GM21529 (cell line): ENCODE data around the gene BEST2.

Experiments
- ATAC-seq: cut with Tn5 transposase; IDR thresholded peaks from one replicate; pipeline ENCODE4 v1.9.1; 2021; ENCODE audit not compliant: unreplicated experiment

The BEST2 gene

DNA sequence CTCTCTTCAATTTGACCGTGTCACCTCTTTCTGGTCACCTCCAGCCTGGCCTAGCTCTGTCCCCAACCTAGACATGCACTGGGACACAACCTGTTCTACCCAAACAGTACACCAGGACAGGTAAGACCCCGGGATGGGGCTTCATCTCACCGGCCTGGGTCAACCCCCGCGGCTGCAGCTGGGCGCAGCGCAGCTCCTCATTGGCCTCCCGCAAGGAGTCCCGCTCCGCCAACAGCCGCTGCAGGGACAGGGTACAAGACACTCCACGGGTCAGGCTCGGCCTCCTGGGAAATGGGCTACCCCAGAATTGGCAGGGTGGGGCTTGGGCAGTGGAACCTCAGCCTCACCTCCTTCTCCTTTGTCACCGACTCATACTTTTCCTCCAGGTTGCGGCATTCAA is 16.1 kb downstream of the BEST2 start:
- no peak for ATAC-seq

DNA sequence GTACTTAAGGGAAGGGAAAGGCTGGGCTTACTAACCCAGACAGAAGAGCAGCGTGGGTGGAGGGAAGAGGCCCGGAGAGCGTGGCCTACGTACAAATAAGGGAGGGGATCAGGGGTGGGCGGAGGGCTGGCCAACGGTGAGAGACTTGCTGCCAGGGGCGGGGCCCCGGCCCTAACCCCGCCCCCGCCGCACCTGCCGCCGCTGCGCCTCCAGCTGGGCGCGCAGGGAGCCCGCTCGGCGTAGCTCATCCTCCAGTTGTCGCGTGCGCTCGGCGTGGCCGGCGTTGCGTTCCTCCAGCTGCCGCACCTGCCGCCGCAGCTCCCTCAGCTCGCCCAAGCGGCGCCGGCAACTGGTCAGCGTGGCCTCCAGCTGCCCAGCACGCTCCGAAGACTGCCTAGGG is 18.1 kb downstream of the BEST2 start:
- no peak for ATAC-seq

DNA sequence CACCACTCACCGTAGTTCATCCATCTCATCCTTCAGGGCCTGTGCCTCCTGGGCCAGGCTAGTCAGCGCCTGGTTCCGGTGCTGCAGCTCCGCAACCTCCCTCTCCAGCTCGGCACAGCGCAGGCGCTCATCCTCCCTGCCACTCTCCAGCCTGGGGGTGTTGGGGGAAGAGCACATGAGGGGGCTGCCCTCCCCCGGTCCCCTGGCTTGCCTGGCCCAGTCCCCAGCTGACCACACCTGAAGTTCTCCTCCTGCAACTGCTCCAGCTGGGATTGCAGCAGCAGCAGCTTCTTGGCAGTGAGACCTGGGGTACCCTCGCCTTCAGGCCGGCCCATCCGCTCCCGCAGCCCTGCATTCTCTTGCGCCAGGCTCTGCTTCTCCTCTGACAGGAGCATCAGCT is 19.3 kb downstream of the BEST2 start:
- no peak for ATAC-seq

DNA sequence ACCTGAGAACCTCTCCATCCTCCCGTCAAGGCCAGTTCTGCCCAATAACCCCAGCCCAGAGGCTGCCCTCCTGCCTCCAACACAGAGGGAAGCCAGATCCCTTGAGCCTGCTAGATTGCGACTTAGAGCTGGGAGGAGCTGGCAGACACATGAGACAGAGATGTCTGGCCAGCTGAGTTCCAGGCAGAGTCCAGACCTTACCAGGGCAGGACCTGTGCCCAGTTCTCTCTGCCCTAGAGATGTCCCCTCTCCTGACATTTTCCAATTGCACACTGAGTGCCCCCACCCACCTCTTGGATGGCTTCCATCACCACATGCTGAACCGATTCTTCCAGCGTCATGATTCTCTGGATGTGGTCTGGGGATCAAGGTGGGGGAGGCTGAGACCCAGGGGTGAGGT is 20.7 kb downstream of the BEST2 start:
- no peak for ATAC-seq

DNA sequence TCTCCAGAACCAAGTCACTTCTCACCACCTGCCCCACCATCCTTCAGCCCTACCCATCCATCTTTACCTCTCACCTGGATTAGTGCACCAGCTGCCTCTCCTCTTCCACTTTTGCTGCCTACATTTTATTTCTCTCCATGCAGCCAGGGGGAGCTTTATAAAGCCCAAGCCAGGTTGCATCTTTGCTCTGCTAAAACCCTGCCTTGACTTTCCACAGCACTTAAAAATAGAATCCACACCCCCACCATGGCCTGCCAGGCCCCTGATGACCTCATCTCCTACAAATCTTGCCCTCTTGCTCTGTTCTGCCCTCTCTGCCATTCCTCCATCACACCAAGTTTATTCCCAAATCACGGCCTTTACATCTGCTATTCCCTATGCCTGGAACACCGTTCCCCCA is 22.0 kb downstream of the BEST2 start:
- no peak for ATAC-seq

DNA sequence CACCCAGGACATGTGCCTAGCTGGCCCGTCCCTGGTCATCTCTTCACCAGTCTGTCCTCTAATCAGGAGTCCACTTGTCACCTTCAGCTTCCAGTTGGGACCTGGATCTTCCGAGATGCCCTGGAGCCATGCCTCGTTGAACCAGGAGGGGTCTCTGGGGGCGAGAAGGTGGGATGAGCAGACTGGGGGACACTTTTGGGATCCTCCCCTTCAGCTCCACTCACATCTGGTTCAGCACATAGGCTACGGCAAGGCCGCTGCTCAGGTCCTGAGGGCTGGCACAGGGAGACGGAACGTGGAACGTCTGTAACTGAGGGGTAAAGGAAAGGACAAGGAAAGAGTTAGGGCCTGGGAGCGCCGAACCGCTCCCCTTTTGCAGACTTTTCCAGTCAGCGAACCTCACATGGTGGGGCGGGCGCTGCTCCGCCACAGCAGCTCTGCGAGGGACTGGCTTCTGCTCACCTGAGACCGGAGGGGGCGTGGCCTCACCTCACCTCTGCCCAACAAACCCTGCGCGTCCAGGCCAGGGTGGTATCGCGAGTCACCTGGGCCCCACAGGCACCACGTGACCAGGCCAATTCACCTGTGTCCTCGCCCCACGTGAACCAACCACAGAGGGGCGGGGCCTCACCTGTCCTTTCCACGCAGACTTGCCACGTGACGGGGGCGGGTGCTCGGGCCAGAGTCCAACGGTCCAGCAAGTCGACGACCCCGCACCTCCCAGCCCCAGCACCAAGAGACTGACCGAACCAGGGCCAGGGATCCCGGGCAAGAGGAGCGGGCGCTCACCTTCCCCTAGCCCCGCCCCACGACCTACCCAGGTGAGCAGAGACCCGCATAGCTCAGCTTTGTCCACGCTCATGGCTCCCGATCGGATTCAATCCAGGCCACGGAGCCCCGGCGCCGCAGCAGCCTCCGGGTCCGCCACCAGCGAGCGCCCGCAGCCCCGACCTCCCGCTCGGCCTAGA is 23.3 kb downstream of the BEST2 start, which contains the start of gene HOOK2:
HOOK2 (minus strand) TSS at position 965 of the 968 bp plus-strand sequence; CDS start at position 862, 103 bp downstream.
- ATAC-seq: no peak

DNA sequence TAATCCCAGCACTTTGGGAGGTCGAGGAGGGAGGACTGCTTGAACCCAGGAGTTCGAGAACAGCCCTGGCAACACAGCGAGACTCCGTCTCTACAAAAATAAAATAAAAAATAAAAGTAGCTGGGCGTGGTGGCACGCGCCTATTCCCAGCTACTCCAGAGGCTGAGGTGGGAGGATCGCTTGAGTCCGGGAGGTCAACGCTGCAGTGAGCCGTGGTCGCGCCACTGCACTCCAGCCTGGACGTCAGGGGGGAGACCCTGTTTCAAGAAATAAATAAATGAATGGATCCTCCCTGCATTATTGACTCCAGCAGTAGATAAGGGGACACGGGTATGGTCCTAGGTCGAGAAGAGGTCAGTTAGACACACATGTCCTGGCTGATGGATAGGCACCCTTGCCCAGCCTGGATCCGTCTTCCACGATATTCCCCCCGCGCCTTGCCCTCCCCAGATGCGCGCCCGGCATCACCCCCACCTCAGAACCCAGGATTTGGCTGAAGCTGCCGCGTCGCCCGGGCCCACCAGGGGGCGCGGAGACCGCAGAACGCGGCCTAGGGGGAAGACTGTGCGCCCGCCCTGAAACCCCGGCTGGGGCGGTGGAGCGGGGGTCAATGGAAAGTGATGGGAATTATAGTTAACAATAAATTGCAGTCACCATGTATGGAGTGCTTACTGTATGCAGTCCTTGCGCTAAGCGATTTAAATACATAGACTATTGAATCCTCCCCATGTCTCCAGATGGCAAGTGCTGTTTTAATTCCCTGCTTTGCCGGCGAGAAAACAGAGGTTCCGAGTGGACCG is 25.8 kb downstream of the BEST2 start:
- peak; percentile 35 for ATAC-seq

DNA sequence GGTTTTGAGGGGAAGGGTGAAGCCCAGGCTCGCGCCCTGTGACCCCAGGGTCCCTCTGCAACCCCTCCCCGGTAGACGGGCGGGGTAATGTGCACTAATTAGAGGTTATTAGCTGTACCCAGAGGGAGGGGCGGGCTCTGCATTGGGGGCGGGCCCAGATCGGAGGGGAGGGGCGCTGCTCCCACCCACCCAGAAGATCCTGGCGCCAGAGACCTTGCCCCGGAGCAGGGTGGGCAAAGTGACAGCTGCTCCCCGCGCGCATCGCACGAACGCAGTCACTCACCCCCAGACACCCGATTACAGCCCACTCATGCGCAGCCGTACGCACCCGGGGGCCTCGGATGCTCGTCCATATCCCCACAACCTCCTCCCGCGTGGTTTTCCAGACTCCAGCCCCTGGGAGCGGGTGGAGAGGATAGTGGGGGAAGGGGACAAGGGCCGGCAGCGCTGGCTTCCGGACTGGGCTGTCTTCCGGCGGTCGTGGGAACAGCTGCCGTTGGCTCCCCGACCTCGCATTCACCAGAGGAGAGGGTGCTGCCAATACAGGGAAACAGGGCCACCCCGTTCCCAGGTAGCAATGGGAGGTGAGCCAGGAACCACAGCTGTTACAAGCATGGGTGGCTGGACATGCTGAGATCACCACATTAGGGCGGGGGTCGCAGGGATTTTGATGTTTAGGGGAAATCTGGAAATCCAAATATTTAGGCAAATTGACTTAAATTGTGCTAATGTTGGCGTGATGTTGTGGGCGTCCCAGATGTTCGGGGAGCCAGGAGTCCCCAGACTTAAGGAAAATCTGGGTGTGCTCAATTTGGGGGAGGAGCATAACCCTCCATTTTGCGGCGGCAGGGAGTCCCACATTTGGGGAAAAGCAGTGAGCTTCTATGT is 26.7 kb downstream of the BEST2 start:
- ATAC-seq: peak; percentile 8

DNA sequence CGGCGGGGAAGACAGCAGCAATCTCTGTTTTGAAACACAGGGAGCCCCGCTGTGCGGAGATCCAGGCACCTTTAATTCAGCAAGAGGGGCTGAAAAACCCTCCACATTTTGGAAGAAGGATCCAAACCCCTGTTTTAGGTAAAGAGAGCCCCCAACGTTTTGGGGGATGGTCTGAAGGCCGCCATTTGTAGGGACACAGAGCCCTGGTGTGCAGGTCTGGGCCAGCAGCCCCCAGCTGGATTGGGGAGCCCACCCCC is 27.2 kb downstream of the BEST2 start:
- no peak for ATAC-seq

DNA sequence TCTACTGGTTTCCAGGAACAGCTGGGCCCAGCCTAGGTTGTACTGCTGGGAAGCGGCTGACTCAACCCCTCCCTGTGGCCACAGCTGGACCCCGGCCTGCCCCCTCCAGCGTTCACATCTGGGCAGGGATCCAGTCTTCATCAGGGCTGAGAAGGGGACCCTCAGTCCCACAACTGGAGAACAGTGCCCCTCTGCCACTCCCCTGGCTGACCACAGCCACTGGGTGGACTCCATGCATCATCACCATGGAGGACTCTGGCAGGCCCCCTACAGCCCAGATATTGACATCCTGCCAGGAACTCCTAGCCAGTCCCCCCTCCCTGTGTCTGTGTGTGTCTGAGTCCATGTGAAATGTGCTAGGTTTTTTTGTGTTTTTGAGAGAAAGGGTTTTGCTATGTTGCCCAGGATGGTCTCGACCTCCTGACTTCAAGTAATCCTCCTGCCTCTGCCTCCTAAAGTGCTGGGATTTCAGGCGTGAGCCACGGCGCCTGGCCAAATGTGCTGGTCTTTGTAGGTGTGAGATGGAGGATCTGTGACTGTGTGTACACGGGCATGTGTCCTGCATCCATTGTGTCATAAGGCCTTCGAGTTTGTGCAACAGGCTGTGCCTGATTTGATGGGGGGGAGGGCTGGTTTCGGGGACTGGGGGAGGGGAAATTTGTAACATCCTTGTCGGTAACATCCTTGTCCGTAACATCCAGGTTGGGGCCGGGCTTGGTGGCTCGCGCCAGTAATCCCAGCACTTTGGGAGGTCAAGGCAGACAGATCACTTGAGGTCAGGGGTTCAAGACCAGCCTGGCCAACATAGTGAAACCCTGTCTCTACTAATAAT is 27.8 kb downstream of the BEST2 start:
- no peak for ATAC-seq

DNA sequence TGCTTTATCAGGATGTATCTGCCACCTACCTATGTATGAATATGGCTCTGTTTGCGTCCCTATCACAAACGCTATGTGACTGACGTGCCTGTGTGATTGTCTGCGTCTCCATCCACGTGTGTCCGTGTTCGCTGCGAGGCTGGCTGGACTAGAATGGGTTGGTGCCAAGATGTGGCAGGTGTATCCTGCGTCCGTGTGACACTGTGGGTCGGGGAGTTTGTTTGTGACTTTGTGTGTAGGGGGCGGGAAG is 30.5 kb downstream of the BEST2 start:
- ATAC-seq: no peak

DNA sequence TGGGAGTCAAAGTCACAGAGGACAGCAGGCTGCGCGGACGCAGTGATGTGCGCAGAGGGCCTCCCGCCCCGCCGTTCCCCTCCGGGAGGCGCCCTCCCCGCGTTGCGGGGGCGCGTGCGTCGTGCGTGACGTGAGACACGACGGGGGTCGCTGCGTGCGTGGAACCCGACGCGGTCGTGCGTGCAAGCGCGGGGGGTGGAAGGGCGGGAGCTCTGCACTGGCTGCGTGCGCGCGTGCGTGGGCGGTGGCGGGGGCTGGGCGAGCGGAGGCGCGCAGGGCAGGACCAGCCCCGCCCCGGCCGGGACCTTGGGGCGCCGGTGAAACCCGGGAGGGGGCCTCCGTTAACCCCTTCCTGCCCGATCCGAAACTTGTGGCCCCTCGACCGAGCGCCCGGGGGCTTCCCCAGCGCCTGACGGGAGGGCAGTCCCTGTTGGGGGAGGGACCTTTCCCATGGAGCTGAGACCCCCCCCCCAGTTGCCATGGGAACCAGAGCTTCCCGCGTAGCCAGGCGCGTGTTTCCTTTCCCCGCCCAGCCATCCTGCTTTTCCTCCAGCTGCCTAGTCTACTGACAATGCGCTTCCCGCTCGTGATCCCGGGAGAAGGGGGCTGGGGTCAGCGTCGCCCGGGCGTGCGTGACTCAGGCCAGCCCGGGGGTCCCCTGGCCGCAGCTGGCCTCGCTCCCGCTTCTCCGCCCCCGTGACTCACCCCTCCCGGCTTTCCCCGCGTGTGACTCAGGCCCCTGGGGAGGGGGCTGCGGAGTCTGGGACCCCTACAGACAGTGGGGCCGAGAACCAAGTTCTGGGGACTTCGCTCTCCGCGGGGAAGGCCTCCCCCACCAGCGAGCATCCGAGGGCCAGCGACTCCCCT is 31.1 kb downstream of the BEST2 start:
- ATAC-seq: no peak

DNA sequence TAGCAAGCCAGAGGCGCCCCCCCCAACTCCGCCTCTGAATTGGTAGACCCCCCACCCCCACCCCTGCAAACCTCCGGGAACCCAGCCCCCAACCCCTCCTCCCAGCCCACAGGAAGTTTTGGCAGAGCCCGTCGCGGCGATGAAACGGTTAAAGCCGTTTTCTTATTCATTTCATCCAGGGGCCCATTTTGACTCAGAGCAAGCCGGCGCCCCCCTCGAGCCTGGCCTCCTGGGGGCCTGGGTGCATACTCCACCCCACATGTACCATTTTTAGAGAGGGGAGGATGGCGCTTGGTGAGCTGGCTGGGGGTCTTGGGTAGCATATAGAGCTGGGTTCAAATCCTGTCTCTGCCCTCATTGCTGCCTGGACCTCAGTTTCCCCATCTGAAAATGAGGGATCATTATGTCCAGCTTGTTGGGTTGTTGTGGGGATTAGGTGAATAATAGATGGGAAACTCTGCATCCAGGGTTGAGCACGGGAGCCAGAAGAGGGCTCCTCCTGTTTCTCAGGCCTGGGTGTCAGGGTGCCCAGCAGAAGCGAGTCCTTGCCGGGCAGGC is 31.8 kb downstream of the BEST2 start:
- no peak for ATAC-seq

DNA sequence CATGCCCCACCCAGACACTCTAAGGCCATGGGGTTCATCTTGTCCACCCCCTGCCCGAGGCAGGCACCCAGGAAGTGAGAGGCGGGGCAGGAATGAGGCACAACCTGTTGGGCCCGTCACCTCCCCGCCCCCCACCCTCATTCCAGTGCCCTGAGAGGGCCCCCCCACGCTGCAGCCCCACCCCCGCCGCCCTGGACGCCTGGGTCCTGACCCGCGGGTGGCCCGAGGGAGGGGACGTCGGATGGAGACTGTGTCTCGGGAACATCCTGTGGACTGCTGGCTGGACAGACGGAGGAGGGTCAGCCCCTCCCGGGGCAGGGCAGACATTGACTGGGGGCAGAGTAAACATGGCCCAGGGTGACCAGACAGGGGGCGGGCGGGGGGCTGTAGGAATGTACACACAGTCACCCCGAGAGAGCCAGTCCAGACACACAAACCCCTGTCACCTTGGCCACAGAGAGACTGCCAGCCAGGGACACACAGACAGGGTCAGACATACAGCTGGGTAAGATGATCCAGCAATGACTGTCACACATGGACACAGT is 32.3 kb downstream of the BEST2 start:
- no peak for ATAC-seq

DNA sequence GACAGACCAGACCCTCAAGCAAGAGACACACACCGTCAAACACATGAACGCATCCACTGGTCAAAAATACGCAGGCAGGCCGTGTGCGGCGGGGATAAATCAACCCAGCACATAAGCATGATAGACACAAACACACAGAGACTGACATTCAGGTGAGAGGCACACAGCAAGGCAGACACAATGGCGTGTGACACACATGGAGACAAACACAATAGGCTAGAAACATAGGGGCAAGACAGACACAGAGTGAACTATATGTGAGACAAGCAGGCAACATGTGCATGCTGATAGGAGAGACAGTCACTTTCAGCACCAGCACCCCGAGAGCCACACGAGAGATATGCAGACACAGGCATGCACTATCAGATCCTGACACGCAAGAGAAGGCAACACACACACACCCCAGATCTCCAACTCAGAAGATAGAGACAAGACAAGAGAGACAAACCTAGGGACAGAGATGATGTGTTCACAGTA is 32.8 kb downstream of the BEST2 start:
- ATAC-seq: no peak

DNA sequence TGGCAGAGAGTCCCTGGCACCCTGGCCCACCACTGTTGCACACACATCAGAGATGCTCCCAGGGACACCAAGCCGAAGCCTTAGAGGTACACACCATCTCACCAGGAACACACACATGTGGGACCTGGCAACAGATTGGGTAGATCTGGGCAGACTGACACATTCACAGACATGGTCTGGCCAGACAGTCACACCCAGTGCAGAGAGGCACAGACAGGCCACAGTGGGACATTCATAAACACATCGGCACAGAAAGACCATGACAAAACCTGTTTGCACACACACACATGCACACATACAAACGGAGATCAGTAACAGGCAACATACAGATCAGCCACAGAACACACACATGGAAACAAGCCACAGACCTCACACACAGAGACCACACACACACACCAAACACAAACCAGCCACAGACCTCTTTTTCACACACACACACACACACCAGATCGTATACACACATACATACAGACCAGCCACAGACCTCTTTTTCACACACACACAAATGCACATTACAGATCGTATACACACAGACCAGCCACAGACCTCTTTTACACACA is 33.4 kb downstream of the BEST2 start:
- ATAC-seq: no peak

DNA sequence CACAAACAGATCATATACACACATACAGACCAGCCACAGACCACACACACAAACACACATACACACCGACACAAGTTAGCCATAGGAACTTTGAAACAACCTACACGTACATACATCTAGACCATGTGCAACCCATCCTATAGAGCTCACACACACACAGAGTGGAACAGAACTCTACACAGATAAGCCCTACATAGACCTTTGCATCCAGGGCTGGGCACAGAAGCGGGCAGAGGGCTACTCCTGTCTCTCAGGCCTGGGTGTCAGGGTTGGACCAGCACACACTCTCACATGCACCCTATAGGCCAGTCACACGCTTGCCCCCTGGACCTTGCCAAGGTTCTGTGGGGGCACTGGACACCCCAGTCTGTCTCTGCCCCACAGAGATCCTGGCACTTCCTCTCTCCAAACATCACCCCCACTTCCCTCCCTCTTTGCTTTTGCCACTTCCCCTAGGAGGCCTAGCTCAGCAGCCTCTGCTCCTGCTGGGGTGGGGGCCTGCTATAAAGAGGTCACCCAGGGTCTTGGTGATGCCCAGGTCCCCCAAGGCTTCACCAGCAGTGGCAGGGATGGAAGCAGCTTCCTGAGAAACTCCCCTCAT is 33.9 kb downstream of the BEST2 start:
- no peak for ATAC-seq

DNA sequence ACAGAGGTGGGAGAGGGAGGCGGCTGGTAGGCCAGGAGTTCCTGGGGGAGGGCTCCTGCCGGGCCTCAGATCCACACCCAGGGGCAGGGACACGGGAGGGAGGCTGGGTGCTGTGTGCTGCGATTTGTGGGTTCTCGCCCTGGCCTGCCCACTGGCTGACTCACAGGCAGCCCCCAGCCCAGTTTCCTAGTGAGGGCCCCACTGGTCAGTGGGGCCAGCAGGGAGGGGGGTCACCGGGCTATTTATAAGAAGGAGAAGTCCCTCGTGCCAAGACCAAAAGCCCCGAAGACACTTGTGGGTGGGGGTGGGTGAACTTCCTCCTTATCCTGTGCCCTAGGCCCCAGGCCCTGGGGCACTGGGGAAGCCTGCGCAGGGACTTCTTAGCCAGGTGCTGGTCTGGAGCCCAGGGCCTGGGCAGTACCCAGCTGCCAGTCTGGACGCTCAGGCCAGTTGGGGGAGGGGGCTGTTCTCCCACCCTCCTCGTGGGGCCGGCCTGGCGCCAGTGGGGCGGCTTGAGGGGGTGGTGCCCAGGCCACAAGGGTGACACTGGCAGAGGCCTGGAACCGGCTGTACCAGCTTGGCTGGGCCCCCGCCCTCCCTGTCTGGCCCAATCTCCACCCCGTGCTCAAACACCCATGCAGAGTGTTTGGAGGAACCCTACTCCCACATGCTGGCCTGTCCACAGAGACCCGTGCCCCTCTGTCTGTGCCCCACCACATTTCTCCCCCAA is 34.7 kb downstream of the BEST2 start:
- no peak for ATAC-seq
